A673 (cell line): Measurements from ENCODE around the gene AOC2. TPM values are rescaled to one million over a fixed set of nuclear protein-coding genes. Genes with fewer than 3 reads are reported as not detected.
"Not testable (repeated sequence)": the region's sequence is repeated elsewhere in the genome, so short reads cannot be mapped to it uniquely, and the experiment has no call there.

Experiments used
- BruUV-seq: library from RNA; stranded (reverse); fragments of 400-500 nt; replicated peaks from 2 replicates; lab custom pipeline; 2021; lab: Mats Ljungman, UMichigan
- CTCF ChIA-PET: fragments of 300-600 bp; sonication (Branson Sonifier 250); formaldehyde crosslinking; loops from one replicate; lab custom pipeline; 2022; ENCODE audit warnings: antibody characterized with exemption; lab: Charles Lee
- POLR2A ChIA-PET: fragments of 300-600 bp; sonication (Branson Sonifier 250); formaldehyde crosslinking; loops from one replicate; lab custom pipeline; 2022; ENCODE audit warnings: antibody characterized with exemption; ENCODE audit not compliant: low non-redundant PET; lab: Charles Lee
- DNase-seq: peaks from one replicate; pipeline ENCODE4 v3.0.0-alpha.2; 2015; ENCODE audit warnings: low spot score
- H3K27ac ChIP-seq: fragments of 200-600 bp; sonication (generic); 2 replicates; pipeline ENCODE4 v1.5.1; 2016; ENCODE audit warnings: mixed run types, low read depth, mild to moderate bottlenecking, mixed read lengths, antibody characterized with exemption, low read length; ENCODE audit not compliant: poor library complexity, severe bottlenecking
- H3K27me3 ChIP-seq: fragments of 200-600 bp; sonication (generic); replicated peaks from 2 replicates; pipeline ENCODE4 v1.6.1; 2017; ENCODE audit warnings: mixed run types, low read depth, mild to moderate bottlenecking, mixed read lengths, antibody characterized with exemption, low read length; ENCODE audit not compliant: insufficient read depth, poor library complexity
- H3K36me3 ChIP-seq: fragments of 200-600 bp; sonication (generic); 2 replicates; pipeline ENCODE4 v1.6.1; 2016; ENCODE audit warnings: mixed run types, mild to moderate bottlenecking, mixed read lengths, antibody characterized with exemption, low read length; ENCODE audit not compliant: insufficient read depth, poor library complexity, severe bottlenecking
- H3K4me1 ChIP-seq: fragments of 200-600 bp; sonication (generic); 2 replicates; pipeline ENCODE4 v1.6.1; 2017; ENCODE audit warnings: mixed run types, mild to moderate bottlenecking, mixed read lengths, antibody characterized with exemption, low read length; ENCODE audit not compliant: insufficient read depth, poor library complexity, severe bottlenecking
- H3K4me3 ChIP-seq: fragments of 200-600 bp; sonication (generic); 2 replicates; pipeline ENCODE4 v1.5.1; 2016; ENCODE audit warnings: low read depth, mixed run types, mild to moderate bottlenecking, mixed read lengths, low read length; ENCODE audit not compliant: poor library complexity, severe bottlenecking
- H3K9me3 ChIP-seq: fragments of 200-600 bp; sonication (generic); 2 replicates; pipeline ENCODE4 v1.6.1; 2016; ENCODE audit warnings: mixed run types, low read depth, mild to moderate bottlenecking, mixed read lengths, antibody characterized with exemption, low read length; ENCODE audit not compliant: poor library complexity, severe bottlenecking
- EZH2 ChIP-seq: fragments of 200-600 bp; sonication (generic); IDR thresholded peaks from 2 replicates; pipeline ENCODE4 v1.6.1; 2017; ENCODE audit warnings: borderline replicate concordance, low read depth, mild to moderate bottlenecking, mixed read lengths, antibody characterized with exemption, low read length; ENCODE audit not compliant: poor library complexity, severe bottlenecking
- intact Hi-C: fragments of 100-400 bp; cut with micrococcal nuclease; formaldehyde crosslinking; loops from one replicate; pipeline ENCODE4 v1.10.0; 2022; ENCODE audit not compliant: unreplicated experiment
- total RNA-seq: library from RNA; stranded (reverse); gene quantifications from 2 replicates; pipeline ENCODE4 v1.2.3, GENCODE V29; 2021
- TF ChIP-seq, protein P1 (sequence below): fragments of 300-800, 200-600 bp; sonication (generic); conservative IDR thresholded peaks from 2 replicates; pipeline ENCODE4 v1.5.1; 2017; ENCODE audit warnings: low read depth, mild to moderate bottlenecking, antibody characterized with exemption, low read length, moderate library complexity, mixed read lengths

AOC2 gene
- total RNA-seq, 1 experiment from 2014 or later, result 1.2 TPM

DNA sequence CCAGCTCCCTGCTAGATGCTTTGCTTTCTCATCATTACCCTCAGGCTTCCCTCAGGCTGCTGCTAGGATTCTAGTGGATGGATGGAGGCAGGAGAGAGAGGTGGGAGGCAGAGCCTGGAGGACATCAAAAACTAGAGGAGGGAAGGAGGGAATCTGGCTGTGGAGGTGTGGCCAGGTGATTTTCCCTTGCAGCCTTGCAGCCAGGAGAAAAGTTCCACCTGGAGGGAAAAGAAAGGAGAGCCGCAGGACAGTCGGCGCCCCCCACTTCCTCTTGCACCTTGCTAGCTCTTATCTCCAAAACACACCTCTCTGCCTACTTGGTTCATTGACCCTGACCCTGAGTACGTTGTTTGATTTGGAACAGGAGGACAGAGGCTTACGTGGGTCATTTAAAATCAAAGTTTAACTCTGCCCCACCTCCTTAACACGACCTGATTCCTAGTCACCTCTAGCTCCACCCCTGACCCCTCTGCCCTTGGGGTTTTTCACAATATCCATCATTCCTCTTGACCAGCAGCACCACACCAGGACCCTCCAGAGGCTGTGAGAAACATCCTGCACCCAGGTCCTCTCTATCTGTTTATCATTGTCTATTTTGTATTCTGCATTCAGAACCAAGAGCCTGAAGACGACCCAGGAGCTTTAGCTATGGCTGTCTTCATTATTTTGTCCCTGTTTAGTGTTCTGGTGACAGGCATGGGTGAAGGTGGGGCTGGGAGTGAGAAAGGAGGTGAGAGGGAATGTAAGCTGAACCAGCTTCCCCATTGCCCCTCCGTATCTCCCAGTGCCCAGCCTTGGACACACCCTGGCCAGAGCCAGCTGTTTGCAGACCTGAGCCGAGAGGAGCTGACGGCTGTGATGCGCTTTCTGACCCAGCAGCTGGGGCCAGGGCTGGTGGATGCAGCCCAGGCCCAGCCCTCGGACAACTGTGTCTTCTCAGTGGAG, 22.5 kb downstream of the AOC2 start:
- CTCF ChIA-PET, result no interaction called here
- Histone ChIP-seq H3K27me3 (no peaks in the 10 kb centered on the region), H3K27ac (no peak overlapping the region), H3K36me3 (no peaks in the 10 kb centered on the region), H3K4me1 (no peaks in the 10 kb centered on the region), H3K4me3 (no peak overlapping the region), H3K9me3 (no peaks in the 10 kb centered on the region)
- BruUV-seq, result no TSS peak
- no peak for DNase-seq
- intact Hi-C loops, result no loop called here
- TF ChIP-seq, protein P1, sequence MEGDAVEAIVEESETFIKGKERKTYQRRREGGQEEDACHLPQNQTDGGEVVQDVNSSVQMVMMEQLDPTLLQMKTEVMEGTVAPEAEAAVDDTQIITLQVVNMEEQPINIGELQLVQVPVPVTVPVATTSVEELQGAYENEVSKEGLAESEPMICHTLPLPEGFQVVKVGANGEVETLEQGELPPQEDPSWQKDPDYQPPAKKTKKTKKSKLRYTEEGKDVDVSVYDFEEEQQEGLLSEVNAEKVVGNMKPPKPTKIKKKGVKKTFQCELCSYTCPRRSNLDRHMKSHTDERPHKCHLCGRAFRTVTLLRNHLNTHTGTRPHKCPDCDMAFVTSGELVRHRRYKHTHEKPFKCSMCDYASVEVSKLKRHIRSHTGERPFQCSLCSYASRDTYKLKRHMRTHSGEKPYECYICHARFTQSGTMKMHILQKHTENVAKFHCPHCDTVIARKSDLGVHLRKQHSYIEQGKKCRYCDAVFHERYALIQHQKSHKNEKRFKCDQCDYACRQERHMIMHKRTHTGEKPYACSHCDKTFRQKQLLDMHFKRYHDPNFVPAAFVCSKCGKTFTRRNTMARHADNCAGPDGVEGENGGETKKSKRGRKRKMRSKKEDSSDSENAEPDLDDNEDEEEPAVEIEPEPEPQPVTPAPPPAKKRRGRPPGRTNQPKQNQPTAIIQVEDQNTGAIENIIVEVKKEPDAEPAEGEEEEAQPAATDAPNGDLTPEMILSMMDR, result no peak
- TF ChIP-seq EZH2, result no peak
- POLR2A ChIA-PET, result no interaction called here

- H3K9me3 ChIP-seq, H3K27me3 ChIP-seq, H3K4me1 ChIP-seq, H3K4me3 ChIP-seq, BruUV-seq, DNase-seq, H3K36me3 ChIP-seq, H3K27ac ChIP-seq, CTCF ChIA-PET, POLR2A ChIA-PET, intact Hi-C loops: not testable (repeated sequence)
These were observed 23.4 kb downstream of the AOC2 start for GRCh38 chr17:42867694-42868261.

DNA sequence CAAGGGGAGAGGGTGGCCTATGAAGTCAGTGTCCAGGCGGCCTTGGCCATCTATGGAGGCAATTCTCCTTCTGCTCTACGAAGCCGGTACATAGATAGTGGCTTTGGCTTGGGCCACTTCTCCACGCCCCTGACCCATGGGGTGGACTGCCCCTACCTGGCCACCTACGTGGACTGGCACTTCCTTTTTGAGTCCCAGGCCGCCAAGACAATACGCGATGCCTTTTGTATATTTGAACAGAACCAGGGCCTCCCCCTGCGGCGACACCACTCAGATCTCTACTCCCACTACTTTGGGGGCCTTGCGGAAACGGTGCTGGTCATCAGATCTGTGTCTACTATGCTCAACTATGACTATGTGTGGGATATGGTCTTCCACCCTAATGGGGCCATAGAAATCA, 24.0 kb downstream of the AOC2 start:
- no TSS peak for BruUV-seq
- no peaks in the 10 kb centered on the region for H3K4me1 ChIP-seq
- H3K4me3 ChIP-seq, result no peak overlapping the region
- CTCF ChIA-PET, result no interaction called here
- H3K27ac ChIP-seq, result no peak overlapping the region
- DNase-seq, result no peak
- no peaks in the 10 kb centered on the region for H3K27me3 ChIP-seq
- intact Hi-C loops, result no loop called here
- POLR2A ChIA-PET, result no interaction called here
- no peak for TF ChIP-seq EZH2
- TF ChIP-seq, protein P1, result no peak
- H3K9me3 ChIP-seq, result no peaks in the 10 kb centered on the region
- H3K36me3 ChIP-seq, result no peaks in the 10 kb centered on the region
